Bronchial smooth muscle cell (primary cell): ENCODE data around the gene AGAP1. TPM values are rescaled to one million over a fixed set of nuclear protein-coding genes. Genes with fewer than 3 reads are reported as not detected.

Experiments
- total RNA-seq: library from RNA; depleted of rRNA; stranded (reverse); fragments of >200 nt; gene quantifications from 2 replicates; pipeline ENCODE4 v1.2.1, GENCODE V29; 2014

Gene AGAP1
- 6.0 and 8.1 TPM in 2 replicates for total RNA-seq

GRCh38 chr2:235493775-235494715 is at the start of gene AGAP1:
Gene AGAP1, plus strand, starts transcription at chr2:235494043.

DNA sequence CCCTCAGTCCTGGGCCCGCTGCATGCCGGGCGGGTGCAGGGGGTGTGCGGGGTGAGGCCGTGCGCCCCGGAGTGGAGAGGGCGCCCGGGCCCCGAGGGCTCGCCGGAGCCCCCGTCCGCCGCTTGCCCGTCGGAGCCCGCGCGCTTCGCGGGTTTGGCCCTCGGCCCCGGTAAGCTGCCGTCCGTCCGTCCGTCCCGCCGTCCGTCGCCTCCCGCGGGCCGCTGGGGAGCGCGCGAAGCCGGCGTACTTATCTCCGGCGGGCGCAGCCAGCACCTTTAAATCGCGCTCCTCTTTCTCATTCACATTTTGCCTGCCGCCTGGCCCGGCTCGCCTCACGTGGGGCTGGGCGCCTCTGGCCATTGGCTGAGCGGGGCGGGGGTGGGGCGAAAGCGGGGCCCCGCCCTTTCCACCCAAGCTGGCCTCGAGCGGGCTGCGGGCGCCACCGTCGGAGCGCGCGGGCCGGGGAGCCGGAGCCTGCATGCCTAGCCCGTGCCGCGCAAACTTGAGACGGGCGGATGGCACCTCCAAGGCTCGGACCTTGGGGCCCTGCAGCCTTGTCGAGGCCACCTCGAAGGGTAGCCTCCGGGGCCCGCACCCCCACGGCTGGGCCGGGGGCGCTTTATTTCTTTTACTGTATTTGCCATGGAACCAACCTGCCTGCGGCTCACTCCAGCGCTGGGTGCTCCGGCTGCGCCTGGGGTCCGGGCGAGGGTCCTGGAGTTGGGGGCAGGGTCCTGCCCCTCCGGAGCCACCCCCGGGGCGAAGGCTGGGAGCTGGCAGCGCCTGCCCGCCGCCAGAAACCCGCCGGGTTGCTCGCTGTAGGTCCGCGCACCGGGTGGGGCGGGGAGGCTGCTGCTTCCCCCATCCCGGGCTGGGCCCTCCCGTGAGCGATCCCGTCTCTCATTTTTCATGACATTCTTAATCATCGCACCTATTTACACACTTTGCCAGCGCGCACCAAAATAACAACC is 674.6 kb downstream of the AGAP1 start, which contains the start of gene GBX2:
TSS of gene GBX2 (minus strand) at position 277 of the 971 bp plus-strand sequence. CDS start 415 bp downstream, outside the sequence.

